IMR-90 (cell line): ENCODE data around the gene RASSF9.

Source experiments
- BHLHE40 ChIP-seq: fragments of 150-350 bp; IDR thresholded peaks from 2 replicates; pipeline ENCODE4 v1.6.1; 2016; ENCODE audit warnings: mild to moderate bottlenecking, low read depth, low read length
- CHD1 ChIP-seq: IDR thresholded peaks from 2 replicates; pipeline ENCODE4 v1.6.1; 2012; ENCODE audit warnings: low read depth, low read length, improper control_type of control experiment
- ELK1 ChIP-seq: fragments of 150-350 bp; IDR thresholded peaks from 2 replicates; pipeline ENCODE4 v1.6.1; 2016; ENCODE audit warnings: low read depth, mild to moderate bottlenecking, low read length, moderate library complexity, borderline replicate concordance
- FOS ChIP-seq: fragments of 150-350 bp; IDR thresholded peaks from 2 replicates; pipeline ENCODE4 v1.6.1; 2016; ENCODE audit warnings: low read depth, low read length
- MAZ ChIP-seq: IDR thresholded peaks from 2 replicates; pipeline ENCODE4 v1.6.1; 2012; ENCODE audit warnings: low read depth, mild to moderate bottlenecking, low read length, improper control_type of control experiment, moderate library complexity, borderline replicate concordance
- MXI1 ChIP-seq: IDR thresholded peaks from 2 replicates; pipeline ENCODE4 v1.6.1; 2012; ENCODE audit warnings: low read depth, mild to moderate bottlenecking, low read length, moderate library complexity, borderline replicate concordance
- POLR2A ChIP-seq: IDR thresholded peaks from 2 replicates; pipeline ENCODE4 v1.6.1; 2012; ENCODE audit warnings: mild to moderate bottlenecking, low read depth, low read length
- RAD21 ChIP-seq: IDR thresholded peaks from 2 replicates; pipeline ENCODE4 v1.6.1; 2012; ENCODE audit warnings: low read length, improper control_type of control experiment
- RCOR1 ChIP-seq: IDR thresholded peaks from 2 replicates; pipeline ENCODE4 v1.6.1; 2012; ENCODE audit warnings: mild to moderate bottlenecking, low read length, improper control_type of control experiment; ENCODE audit not compliant: insufficient replicate concordance
- USF2 ChIP-seq: fragments of 150-350 bp; IDR thresholded peaks from 2 replicates; pipeline ENCODE4 v1.6.1; 2017; ENCODE audit warnings: mild to moderate bottlenecking, antibody characterized with exemption, low read length, low read depth
- TF ChIP-seq, protein P1 (sequence below): conservative IDR thresholded peaks from 2 replicates; pipeline ENCODE4 v1.5.1; 2012; ENCODE audit warnings: mild to moderate bottlenecking, low read depth, low read length, improper control_type of control experiment

- no peak for TF ChIP-seq USF2
- TF ChIP-seq, protein P1, sequence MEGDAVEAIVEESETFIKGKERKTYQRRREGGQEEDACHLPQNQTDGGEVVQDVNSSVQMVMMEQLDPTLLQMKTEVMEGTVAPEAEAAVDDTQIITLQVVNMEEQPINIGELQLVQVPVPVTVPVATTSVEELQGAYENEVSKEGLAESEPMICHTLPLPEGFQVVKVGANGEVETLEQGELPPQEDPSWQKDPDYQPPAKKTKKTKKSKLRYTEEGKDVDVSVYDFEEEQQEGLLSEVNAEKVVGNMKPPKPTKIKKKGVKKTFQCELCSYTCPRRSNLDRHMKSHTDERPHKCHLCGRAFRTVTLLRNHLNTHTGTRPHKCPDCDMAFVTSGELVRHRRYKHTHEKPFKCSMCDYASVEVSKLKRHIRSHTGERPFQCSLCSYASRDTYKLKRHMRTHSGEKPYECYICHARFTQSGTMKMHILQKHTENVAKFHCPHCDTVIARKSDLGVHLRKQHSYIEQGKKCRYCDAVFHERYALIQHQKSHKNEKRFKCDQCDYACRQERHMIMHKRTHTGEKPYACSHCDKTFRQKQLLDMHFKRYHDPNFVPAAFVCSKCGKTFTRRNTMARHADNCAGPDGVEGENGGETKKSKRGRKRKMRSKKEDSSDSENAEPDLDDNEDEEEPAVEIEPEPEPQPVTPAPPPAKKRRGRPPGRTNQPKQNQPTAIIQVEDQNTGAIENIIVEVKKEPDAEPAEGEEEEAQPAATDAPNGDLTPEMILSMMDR, result no peak
- no peak for TF ChIP-seq POLR2A
- no peak for TF ChIP-seq BHLHE40
- TF ChIP-seq RCOR1, result no peak
- TF ChIP-seq ELK1, result no peak
- no peak for TF ChIP-seq RAD21
- no peak for TF ChIP-seq FOS
- no peak for TF ChIP-seq MXI1
- TF ChIP-seq MAZ, result no peak
- TF ChIP-seq CHD1, result no peak
These were observed 47.6 kb upstream of the RASSF9 start for GRCh38 chr12:85883763-85884162.
